Measurements from ENCODE around the gene RALY.
A peak's percentile ranks its signal among the peaks of the same experiment; 100 is the strongest.

The RALY gene

GRCh38 chr20:34018166-34018565, 24.5 kb downstream of the RALY start:
- H3K27me3 ChIP-seq (ENCODE audit: insufficient read depth, low read depth): no peaks in the 10 kb centered on the region
- peaks cover 98% of the 10 kb centered on the region for H3K79me2 ChIP-seq (ENCODE audit: insufficient read depth, low read depth)
- peak overlapping the region; percentile 62 for H3K4me2 ChIP-seq
- H3K4me3 ChIP-seq (IDR thresholded peaks at IDR 0.05; ENCODE audit: insufficient read depth, low read depth, low read length): no peak overlapping the region
- H4K20me1 ChIP-seq (ENCODE audit: insufficient read depth): peaks cover 41% of the 10 kb centered on the region
- no peak overlapping the region for H2AFZ ChIP-seq (ENCODE audit: low read depth)
- no peak for TF ChIP-seq CTCF (conservative IDR thresholded peaks at IDR 0.05; ENCODE audit: low read depth, low read length)
- peaks cover 98% of the 10 kb centered on the region for H3K4me1 ChIP-seq (ENCODE audit: low read depth, poor library complexity, severe bottlenecking)
- no peaks in the 10 kb centered on the region for H3K36me3 ChIP-seq (ENCODE audit: insufficient read depth)
- no peak overlapping the region; the same call in 1 of the 2 replicates for H3K9ac ChIP-seq
- H3K27ac ChIP-seq: peak overlapping the region; percentile 40; the same call in 1 of the 2 replicates

GRCh38 chr20:34022151-34022838, 28.6 kb downstream of the RALY start:
- peak overlapping the region; percentile 55; the same call in 1 of the 2 replicates for H3K27ac ChIP-seq
- H2AFZ ChIP-seq (ENCODE audit: low read depth): no peak overlapping the region
- no peak overlapping the region for H3K9ac ChIP-seq
- no peaks in the 10 kb centered on the region for H3K36me3 ChIP-seq (ENCODE audit: insufficient read depth)
- H4K20me1 ChIP-seq (ENCODE audit: insufficient read depth): peaks cover 40% of the 10 kb centered on the region
- TF ChIP-seq CTCF (conservative IDR thresholded peaks at IDR 0.05; ENCODE audit: low read depth, low read length): peak; percentile 61
- peak overlapping the region; percentile 26 for H3K4me2 ChIP-seq
- peaks cover 97% of the 10 kb centered on the region for H3K79me2 ChIP-seq (ENCODE audit: insufficient read depth, low read depth)
- H3K27me3 ChIP-seq (ENCODE audit: insufficient read depth, low read depth): no peaks in the 10 kb centered on the region
- no peak overlapping the region for H3K4me3 ChIP-seq (IDR thresholded peaks at IDR 0.05; ENCODE audit: insufficient read depth, low read depth, low read length)
- peaks cover 95% of the 10 kb centered on the region for H3K4me1 ChIP-seq (ENCODE audit: low read depth, poor library complexity, severe bottlenecking)

GRCh38 chr20:34022839-34023234, 29.1 kb downstream of the RALY start:
- H3K79me2 ChIP-seq (ENCODE audit: insufficient read depth, low read depth): peaks cover 97% of the 10 kb centered on the region
- no peaks in the 10 kb centered on the region for H3K27me3 ChIP-seq (ENCODE audit: insufficient read depth, low read depth)
- no peak overlapping the region for H3K4me3 ChIP-seq (IDR thresholded peaks at IDR 0.05; ENCODE audit: insufficient read depth, low read depth, low read length)
- no peak for TF ChIP-seq CTCF (conservative IDR thresholded peaks at IDR 0.05; ENCODE audit: low read depth, low read length)
- H3K4me2 ChIP-seq: peak overlapping the region; percentile 26
- peak overlapping the region; percentile 55; the same call in 1 of the 2 replicates for H3K27ac ChIP-seq
- H3K36me3 ChIP-seq (ENCODE audit: insufficient read depth): no peaks in the 10 kb centered on the region
- H4K20me1 ChIP-seq (ENCODE audit: insufficient read depth): peaks cover 40% of the 10 kb centered on the region
- no peak overlapping the region for H3K9ac ChIP-seq
- H2AFZ ChIP-seq (ENCODE audit: low read depth): no peak overlapping the region
- H3K4me1 ChIP-seq (ENCODE audit: low read depth, poor library complexity, severe bottlenecking): peaks cover 95% of the 10 kb centered on the region

GRCh38 chr20:34023937-34024722, 30.4 kb downstream of the RALY start:
- Histone ChIP-seq H3K4me2 (peak overlapping the region; percentile 26), H4K20me1 (ENCODE audit: insufficient read depth) (peaks cover 41% of the 10 kb centered on the region), H3K4me1 (ENCODE audit: low read depth, poor library complexity, severe bottlenecking) (peaks cover 85% of the 10 kb centered on the region), H3K9ac (peak overlapping the region; percentile 16; the same call in 1 of the 2 replicates), H3K27ac (peak overlapping the region; percentile 55), H3K79me2 (ENCODE audit: insufficient read depth, low read depth) (peaks cover 94% of the 10 kb centered on the region), H3K36me3 (ENCODE audit: insufficient read depth) (no peaks in the 10 kb centered on the region), H3K27me3 (ENCODE audit: insufficient read depth, low read depth) (no peaks in the 10 kb centered on the region), H2AFZ (ENCODE audit: low read depth) (no peak overlapping the region), H3K4me3 (IDR thresholded peaks at IDR 0.05; ENCODE audit: insufficient read depth, low read depth, low read length) (no peak overlapping the region)
- TF ChIP-seq CTCF (conservative IDR thresholded peaks at IDR 0.05; ENCODE audit: low read depth, low read length): no peak

Data from KMS-11 (cell line).